Smooth muscle cell (in vitro differentiated cells): ENCODE results near the gene TMEM69. TPM values are rescaled to one million over a fixed set of nuclear protein-coding genes. Genes with fewer than 3 reads are reported as not detected.

Source experiments
- DNase-seq: peaks from one replicate; lab custom pipeline; 2025; ENCODE audit not compliant: unreplicated experiment; lab: John Stamatoyannopoulos, UW
- H2AFZ ChIP-seq: fragments of 200-600 bp; sonication (generic); 2 replicates; pipeline ENCODE4 v1.6.0; 2016; ENCODE audit warnings: antibody characterized with exemption, low read depth, mild to moderate bottlenecking
- H3F3A ChIP-seq: fragments of 200-600 bp; sonication (generic); 2 replicates; pipeline ENCODE4 v1.6.0; 2017; ENCODE audit warnings: antibody characterized with exemption, low read depth
- H3K27ac ChIP-seq: fragments of 200-600 bp; sonication (generic); 2 replicates; pipeline ENCODE4 v1.5.1; 2016; ENCODE audit warnings: low read depth, mild to moderate bottlenecking
- H3K27me3 ChIP-seq: fragments of 200-600 bp; sonication (generic); 2 replicates; pipeline ENCODE4 v1.6.1; 2016; ENCODE audit warnings: low read depth, mild to moderate bottlenecking
- H3K36me3 ChIP-seq: fragments of 200-600 bp; sonication (generic); 2 replicates; pipeline ENCODE4 v1.5.1; 2016; ENCODE audit warnings: low read depth
- H3K4me1 ChIP-seq: fragments of 200-600 bp; sonication (generic); 2 replicates; pipeline ENCODE4 v1.5.1; 2016; ENCODE audit warnings: low read depth
- H3K4me2 ChIP-seq: fragments of 200-600 bp; sonication (generic); 2 replicates; pipeline ENCODE4 v1.6.0; 2016; ENCODE audit warnings: mild to moderate bottlenecking
- H3K4me3 ChIP-seq: fragments of 200-600 bp; sonication (generic); 2 replicates; pipeline ENCODE4 v1.5.1; 2016; ENCODE audit warnings: mild to moderate bottlenecking
- H3K79me2 ChIP-seq: fragments of 200-600 bp; sonication (generic); 2 replicates; pipeline ENCODE4 v1.6.0; 2016; ENCODE audit warnings: low read depth, mild to moderate bottlenecking
- H3K9ac ChIP-seq: fragments of 200-600 bp; sonication (generic); 2 replicates; pipeline ENCODE4 v1.6.0; 2016; ENCODE audit warnings: low read depth
- H3K9me3 ChIP-seq: fragments of 200-600 bp; sonication (generic); replicated peaks from 2 replicates; pipeline ENCODE4 v1.5.1; 2016; ENCODE audit warnings: low read depth
- H4K20me1 ChIP-seq: fragments of 200-600 bp; sonication (generic); 2 replicates; pipeline ENCODE4 v1.6.0; 2016; ENCODE audit warnings: low read depth
- CTCF ChIP-seq: fragments of 200-600 bp; sonication (generic); IDR thresholded peaks from 2 replicates; pipeline ENCODE4 v1.5.1; 2017; ENCODE audit warnings: borderline replicate concordance, mild to moderate bottlenecking, antibody characterized with exemption; ENCODE audit not compliant: insufficient read depth, poor library complexity, severe bottlenecking
- WGBS: methylation state at CpG from one replicate; pipeline ENCODE4 v1.1.7; 2016; ENCODE audit warnings: low lambda C conversion rate; 5-methylcytosine and 5-hydroxymethylcytosine counted together
- polyA plus RNA-seq: library from polyadenylated mRNA; unstranded; fragments of >200 nt; fragmentation: Nextera tagmentation; extraction: Ambion mirVana; gene quantifications from 2 replicates; pipeline ENCODE4 v1.2.1, GENCODE V29; 2016
- total RNA-seq: library from RNA; depleted of rRNA; stranded (reverse); fragments of >200 nt; gene quantifications from 2 replicates; pipeline ENCODE4 v1.2.3, GENCODE V29; 2014

TMEM69 gene
- total and polyA plus RNA-seq, 2 experiments from 2014 or later = 16.7 to 19.4 TPM

- no peaks in the 10 kb centered on the region for H3K4me1 ChIP-seq
- WGBS = 94% methylated on average over 1 of the region's 2 CpGs
- H3K4me2 ChIP-seq = no peak overlapping the region
- H3K36me3 ChIP-seq = peaks cover 22% of the 10 kb centered on the region
- H4K20me1 ChIP-seq = peaks cover 81% of the 10 kb centered on the region
- no peaks in the 10 kb centered on the region for H3K9me3 ChIP-seq
- no peaks in the 10 kb centered on the region for H3F3A ChIP-seq
- no peak for TF ChIP-seq CTCF
- peaks cover 69% of the 10 kb centered on the region for H3K79me2 ChIP-seq
- H3K27me3 ChIP-seq = no peaks in the 10 kb centered on the region
- H3K4me3 ChIP-seq = no peak overlapping the region
- H2AFZ ChIP-seq = no peak overlapping the region
- no peak overlapping the region for H3K9ac ChIP-seq
- no peak for DNase-seq
- no peak overlapping the region for H3K27ac ChIP-seq
Measured at GRCh38 chr1:45660336-45660735, 27.6 kb upstream of the TMEM69 start.

GRCh38 chr1:45666836-45667235, 21.1 kb upstream of the TMEM69 start:
- no peak overlapping the region for H2AFZ ChIP-seq
- no peaks in the 10 kb centered on the region for H3K36me3 ChIP-seq
- no peaks in the 10 kb centered on the region for H3F3A ChIP-seq
- no peak for TF ChIP-seq CTCF
- 95% methylated on average over 2 of the region's 2 CpGs for WGBS
- no peaks in the 10 kb centered on the region for H3K4me1 ChIP-seq
- no peaks in the 10 kb centered on the region for H3K27me3 ChIP-seq
- H3K9ac ChIP-seq = no peak overlapping the region
- DNase-seq = no peak
- no peak overlapping the region for H3K4me2 ChIP-seq
- H3K27ac ChIP-seq = no peak overlapping the region
- H3K79me2 ChIP-seq = peaks cover 98% of the 10 kb centered on the region
- H3K9me3 ChIP-seq = no peaks in the 10 kb centered on the region
- no peak overlapping the region for H3K4me3 ChIP-seq
- peaks cover 99% of the 10 kb centered on the region for H4K20me1 ChIP-seq

GRCh38 chr1:45667321-45668111, 20.5 kb upstream of the TMEM69 start:
- Histone ChIP-seq H3K36me3 (no peaks in the 10 kb centered on the region), H3F3A (no peaks in the 10 kb centered on the region), H3K9me3 (no peaks in the 10 kb centered on the region), H3K4me1 (no peaks in the 10 kb centered on the region), H4K20me1 (peaks cover 99% of the 10 kb centered on the region), H3K9ac (no peak overlapping the region), H2AFZ (no peak overlapping the region), H3K27ac (no peak overlapping the region), H3K4me2 (no peak overlapping the region), H3K4me3 (no peak overlapping the region), H3K27me3 (no peaks in the 10 kb centered on the region), H3K79me2 (peaks cover 98% of the 10 kb centered on the region)
- no peak for TF ChIP-seq CTCF
- WGBS = 91% methylated on average over 8 of the region's 8 CpGs
- DNase-seq = no peak

- no peak for DNase-seq
- Histone ChIP-seq H2AFZ (no peak overlapping the region), H3K9ac (no peak overlapping the region), H3K9me3 (no peaks in the 10 kb centered on the region), H3K4me2 (no peak overlapping the region), H3K79me2 (peaks cover 98% of the 10 kb centered on the region), H3K4me3 (no peak overlapping the region), H3K27me3 (no peaks in the 10 kb centered on the region), H4K20me1 (peaks cover 99% of the 10 kb centered on the region), H3K27ac (no peak overlapping the region), H3K4me1 (no peaks in the 10 kb centered on the region), H3K36me3 (no peaks in the 10 kb centered on the region), H3F3A (no peaks in the 10 kb centered on the region)
- no peak for TF ChIP-seq CTCF
- WGBS = 98% methylated on average over 4 of the region's 4 CpGs
Measured at GRCh38 chr1:45668526-45668925, 19.5 kb upstream of the TMEM69 start.
